KOPT-K1 (cell line): Measurements from ENCODE around the gene IL2RG.

Experiments used
- H3K27ac ChIP-seq: fragments of 200-600 bp; sonication (generic); 2 replicates; pipeline ENCODE4 v1.5.1; 2016; ENCODE audit warnings: antibody characterized with exemption, mild to moderate bottlenecking, low read depth, low read length; ENCODE audit not compliant: poor library complexity, severe bottlenecking
- H3K36me3 ChIP-seq: fragments of 200-600 bp; sonication (generic); 2 replicates; pipeline ENCODE4 v1.5.1; 2017; ENCODE audit warnings: antibody characterized with exemption, mild to moderate bottlenecking, low read length, moderate library complexity; ENCODE audit not compliant: insufficient read depth
- H3K9me3 ChIP-seq: fragments of 200-600 bp; sonication (generic); 2 replicates; pipeline ENCODE4 v1.5.1; 2017; ENCODE audit warnings: antibody characterized with exemption, low read length, mild to moderate bottlenecking; ENCODE audit not compliant: insufficient read depth, poor library complexity, severe bottlenecking

IL2RG gene

DNA sequence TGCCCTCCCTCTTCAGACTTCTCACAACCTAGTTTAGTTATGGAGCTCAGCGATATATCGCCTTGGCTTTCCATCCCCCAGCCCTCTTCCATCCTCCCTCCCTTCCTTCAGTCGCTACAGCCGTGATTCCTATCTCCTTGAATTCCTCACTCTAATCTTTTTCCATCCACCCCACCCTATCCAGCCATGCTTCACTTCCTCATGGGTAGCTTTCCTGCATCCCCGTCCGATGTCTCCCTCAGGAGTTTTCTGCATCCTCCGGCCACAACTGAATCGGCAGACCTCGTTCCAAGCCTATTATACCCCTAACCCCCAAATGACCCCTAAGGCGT lies 43.7 kb downstream of the IL2RG start:
- H3K27ac ChIP-seq, result peak overlapping the region; percentile 89
- H3K36me3 ChIP-seq, result peaks cover 6% of the 10 kb centered on the region; the same call in 1 of the 2 replicates
- H3K9me3 ChIP-seq, result no peaks in the 10 kb centered on the region

DNA sequence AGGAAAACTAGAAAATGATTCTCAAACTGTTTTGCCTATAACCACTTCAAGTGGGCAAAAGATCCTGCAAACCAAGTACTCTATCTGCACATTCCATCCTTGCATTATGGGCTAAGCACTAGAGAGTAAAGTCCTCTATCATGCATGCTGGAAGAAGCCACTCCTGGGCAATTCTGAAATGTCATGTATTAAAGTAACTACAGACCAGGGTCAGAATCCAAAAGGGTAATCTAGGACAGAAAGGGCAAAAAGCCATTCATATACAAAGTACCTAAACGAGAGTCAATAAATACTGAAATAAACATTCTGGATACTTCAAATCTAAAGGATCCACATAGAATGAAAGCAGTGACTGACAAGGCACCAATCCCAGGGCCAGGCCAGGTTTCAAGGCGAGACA lies 44.3 kb downstream of the IL2RG start:
- Histone ChIP-seq H3K9me3 (no peaks in the 10 kb centered on the region), H3K27ac (peak overlapping the region; percentile 89), H3K36me3 (peaks cover 8% of the 10 kb centered on the region; the same call in 1 of the 2 replicates)

DNA sequence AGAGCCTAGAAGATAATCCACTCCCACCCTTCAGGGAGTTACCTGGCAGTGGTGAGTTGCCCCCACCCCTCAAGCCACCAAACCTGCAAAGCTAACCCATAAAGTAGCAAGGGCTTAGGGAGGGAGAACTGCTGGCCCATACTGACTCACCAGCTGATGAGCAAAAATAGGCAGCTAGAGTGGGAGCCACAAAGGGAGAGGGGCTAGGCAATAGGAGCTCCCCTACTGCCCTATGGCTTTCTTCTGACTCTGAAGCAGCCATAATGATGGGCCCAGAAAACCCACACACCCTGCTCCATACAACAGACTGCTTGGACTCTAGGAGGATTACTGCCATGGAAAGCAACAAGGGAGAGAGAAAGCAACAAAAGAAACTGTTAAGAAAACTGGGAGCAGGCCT lies 51.2 kb downstream of the IL2RG start:
- Histone ChIP-seq H3K27ac (no peak overlapping the region), H3K9me3 (no peaks in the 10 kb centered on the region), H3K36me3 (peaks cover 50% of the 10 kb centered on the region)

DNA sequence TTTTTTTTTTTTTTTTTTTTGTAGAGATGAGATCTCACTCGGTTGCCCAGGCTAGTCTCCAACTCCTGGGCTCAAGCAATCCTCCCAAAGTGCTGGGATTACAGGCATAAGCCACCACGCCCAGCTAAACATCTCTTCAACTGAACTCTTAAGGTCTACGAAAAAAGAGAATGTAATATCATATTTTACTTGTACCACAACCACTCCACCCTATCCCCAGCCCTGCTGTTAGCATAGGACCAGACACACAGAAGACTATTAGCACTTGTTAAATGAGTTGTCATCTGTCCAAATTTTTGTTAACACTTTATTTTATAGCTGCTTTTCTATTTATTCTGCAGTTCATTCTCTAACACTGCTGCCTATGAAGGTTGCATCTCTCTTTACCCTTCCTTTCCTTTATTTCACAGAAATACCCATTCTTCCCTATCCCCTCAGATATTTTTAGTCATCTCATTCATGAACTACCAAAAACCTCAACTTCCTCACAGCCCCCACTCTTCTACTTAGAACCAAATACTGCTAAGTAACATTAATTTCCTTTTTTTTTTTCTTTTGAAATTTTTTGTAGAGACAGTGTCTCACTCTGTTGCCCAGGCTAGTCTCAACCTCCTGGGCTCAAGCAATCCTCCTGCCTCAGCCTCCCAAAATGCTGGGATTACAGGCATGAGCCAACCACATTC lies 53.4 kb downstream of the IL2RG start:
- Histone ChIP-seq H3K9me3 (no peaks in the 10 kb centered on the region), H3K27ac (no peak overlapping the region), H3K36me3 (peaks cover 50% of the 10 kb centered on the region)
